ENCODE data around the gene CHRNG.

DNA sequence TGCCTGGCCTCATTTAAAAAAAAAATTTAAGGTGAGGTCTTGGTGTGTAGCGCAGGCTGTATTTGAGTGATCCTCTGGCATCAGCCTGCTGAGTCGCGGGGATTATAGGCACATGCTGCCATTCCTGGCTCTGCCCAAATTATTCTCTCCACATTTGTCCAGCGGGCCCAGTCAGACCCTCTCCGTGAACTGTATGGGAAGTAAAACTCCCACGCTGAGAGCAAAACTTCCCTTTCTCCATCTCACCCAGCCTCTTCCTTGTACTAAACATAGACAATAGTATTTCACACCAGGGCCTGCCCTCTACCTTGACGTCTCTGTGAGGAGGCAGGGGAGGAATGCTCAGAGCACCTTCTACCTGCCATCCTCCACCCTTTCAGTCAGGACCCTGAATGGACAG is 48.0 kb downstream of the CHRNG start:
- TF ChIP-seq CTCF (IDR thresholded peaks at IDR 0.05 in 4 of 5, conservative IDR thresholded peaks at IDR 0.05 in 1 of 5) = no peak
- no peak for TF ChIP-seq POLR2A (IDR thresholded peaks at IDR 0.05)

Measured in gastrocnemius medialis (tissue), 4 donors.